Left lung (tissue), 14 donors: Measurements from ENCODE around the gene FHIT. TPM values are rescaled to one million over a fixed set of nuclear protein-coding genes. Genes with fewer than 3 reads are reported as not detected.

ENCODE experiments used
- ATAC-seq: fragments of 200-7000 bp; cut with Tn5 transposase; one replicate; pipeline ENCODE4 v1.9.1; 2020; ENCODE audit warnings: moderate library complexity
- DNase-seq, 4 donors: peaks; one replicate each; pipeline ENCODE4 v3.0.0-alpha.2; 2013 to 2020
- H3K27ac ChIP-seq, 2 donors: fragments of 200-600 bp; sonication (generic) in 1 of 2; one replicate each; pipeline versions ENCODE4 v1.5.0 to v1.8.0; 2020 to 2021
- H3K27me3 ChIP-seq, 2 donors: fragments of 200-600 bp; sonication (generic) in 1 of 2; one replicate each; pipeline versions ENCODE4 v1.5.0 to v1.8.0; 2020 to 2021
- H3K36me3 ChIP-seq, 2 donors: fragments of 200-600 bp; sonication (generic) in 1 of 2; one replicate each; pipeline versions ENCODE4 v1.5.0 to v1.8.0; 2020 to 2021
- H3K4me1 ChIP-seq, 2 donors: fragments of 200-600 bp; one replicate each; pipeline ENCODE4 v1.8.0; 2021
- H3K4me3 ChIP-seq, 2 donors: fragments of 200-600 bp; sonication (generic) in 1 of 2; one replicate each; pipeline versions ENCODE4 v1.5.0 to v1.8.0; 2020 to 2021; ENCODE audit warnings: mild to moderate bottlenecking in 1 of 2
- H3K9me3 ChIP-seq, 2 donors: fragments of 200-600 bp; sonication (generic) in 1 of 2; one replicate each; pipeline versions ENCODE4 v1.5.0 to v1.8.0; 2020 to 2021
- CTCF ChIP-seq, 2 donors: fragments of 200-600 bp; sonication (generic) in 1 of 2; IDR thresholded peaks; one replicate each; pipeline versions ENCODE4 v1.5.0 to v1.8.0; 2021; ENCODE audit warnings: antibody characterized with exemption in 2 of 2
- intact Hi-C, 2 donors: fragments of 100-400 bp; cut with DNase I; formaldehyde crosslinking; loops; one replicate each; pipeline versions ENCODE4 v1.11.2 to v1.14.2; 2022
- long read RNA-seq, 12 donors: library from polyadenylated mRNA in 2 of 12; unstranded in 2 of 12; transcript quantifications; one replicate each; pipeline ENCODE4 v2.0.0 and lab custom pipeline, GENCODE V29; 2019 to 2026
- polyA plus RNA-seq, 6 donors: library from polyadenylated mRNA; unstranded; fragments of 120-200 nt; gene quantifications; one replicate each; pipeline ENCODE4 v1.2.1, GENCODE V29; 2013; ENCODE audit not compliant: insufficient read length in 6 of 6
- total RNA-seq, 2 donors: library from RNA; stranded (reverse); fragmentation: NEBNext Ultra II Directional; extraction: Animal tissue kit (Norgen Biotek cat#: 25700); gene quantifications; one replicate each; pipeline ENCODE4 v1.2.1, GENCODE V29; 2021
- donor health status: DM: no; HTN: yes; CAD: no.
- donor health status: DM: no; HTN: no; CAD: no.

Gene FHIT
- total RNA-seq (10 to 100 TPM; 12.8 to 16.3 TPM), polyA plus RNA-seq (10 to 100 TPM in 2 of 6 donors, 1 to 10 TPM in 4; 8.5 to 10.3 (median 9.1) TPM)
- long read RNA-seq, donor 1 = 0 reads
- long read RNA-seq, donor 2 = 0 reads
- long read RNA-seq, donor 3 = 0 reads
- long read RNA-seq, donor 4, partial matches to known transcripts = 0 of 5 reads
- long read RNA-seq, donor 4, other reads (novel, unspliced or antisense) = 5 of 5 reads
- long read RNA-seq, donor 5 = 0 reads
- long read RNA-seq, donor 6 = 0 reads
- long read RNA-seq, donor 7 = 0 reads
- long read RNA-seq, donor 8 = 0 reads
- long read RNA-seq, donor 9 = 0 reads
- long read RNA-seq, donor 10, partial matches to known transcripts = 1 of 1 reads
- long read RNA-seq, donor 10, other reads (novel, unspliced or antisense) = 0 of 1 reads
- long read RNA-seq, donor 11 = 0 reads
- long read RNA-seq, donor 12 = 0 reads

DNA sequence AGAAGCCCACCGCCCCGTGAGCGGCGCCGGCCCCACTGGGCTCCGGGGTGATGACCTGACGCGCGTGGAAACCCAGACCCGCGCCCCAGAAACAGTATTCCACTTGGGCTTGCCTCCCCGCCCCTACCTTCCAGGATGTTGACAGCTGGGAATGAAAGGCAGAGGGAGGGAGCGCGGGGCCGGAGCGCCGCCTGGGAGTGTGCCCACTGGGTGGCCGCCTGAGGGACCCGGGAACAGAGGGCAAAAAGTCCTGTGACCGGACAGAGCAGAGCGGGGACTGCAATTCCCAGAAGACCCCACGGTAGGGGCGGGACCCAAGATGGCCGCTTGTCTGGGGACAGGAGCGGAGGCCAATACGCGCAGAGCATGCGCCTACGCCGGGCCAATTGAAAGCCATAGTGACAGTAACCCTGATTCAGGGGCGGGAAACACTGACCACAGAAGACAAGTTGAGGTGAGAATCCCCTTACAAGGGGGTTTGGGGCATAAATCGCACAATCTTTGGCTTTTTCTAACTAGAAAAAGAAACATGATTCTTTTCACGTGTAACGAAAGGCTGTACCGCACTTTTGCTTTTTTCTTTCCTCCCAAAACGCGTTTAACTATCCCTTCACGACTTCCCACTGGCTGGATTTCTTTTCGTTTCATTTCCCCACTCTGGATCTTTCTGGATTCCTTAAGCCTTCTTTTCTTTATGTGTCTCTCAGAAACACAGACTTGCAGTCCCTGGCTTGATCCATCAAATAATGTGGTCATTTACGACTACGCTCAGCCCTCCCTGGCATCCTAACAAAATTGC lies at the start of gene FHIT:
Gene FHIT, minus strand, starts transcription at position 279 of the 799 bp plus-strand sequence.
- Histone ChIP-seq H3K4me3 (peak within 1 kb of the TSS; percentile 70 to 81), H3K27me3 (no peaks in the 10 kb centered on the region), H3K4me1 (peaks cover 0 to 14% of the 10 kb centered on the region in 2 donors), H3K9me3 (no peaks in the 10 kb centered on the region), H3K36me3 (no peaks in the 10 kb centered on the region), H3K27ac (peak within 1 kb of the TSS; percentile 73 to 77)
- peak; percentile 93 to 97 (median 96) for DNase-seq
- intact Hi-C loops = no loop called here
- ATAC-seq = peak; percentile 97
- no peak for TF ChIP-seq CTCF (IDR thresholded peaks at IDR 0.05)

DNA sequence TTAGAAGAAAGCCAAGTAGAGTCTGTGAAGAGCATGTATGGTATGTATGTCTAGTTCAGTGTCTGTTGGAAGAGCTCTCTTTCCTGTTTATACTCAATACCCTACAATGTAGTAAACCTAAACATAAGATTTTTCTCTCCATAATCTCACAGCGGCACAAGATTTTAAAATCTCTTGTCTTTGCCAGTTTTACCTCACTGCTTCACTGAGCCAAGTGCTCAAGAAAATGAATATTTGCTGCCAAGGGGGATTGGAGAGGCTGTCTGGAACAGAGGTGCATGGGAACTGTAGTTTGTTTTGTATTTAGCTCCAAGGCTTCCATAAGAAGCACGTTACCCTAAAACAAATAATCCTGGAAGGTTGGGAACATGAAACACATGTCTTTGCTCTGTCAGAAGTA lies 49.5 kb upstream of the FHIT start:
- Histone ChIP-seq H3K27ac (no peak overlapping the region), H3K9me3 (no peaks in the 10 kb centered on the region), H3K36me3 (no peaks in the 10 kb centered on the region), H3K27me3 (no peaks in the 10 kb centered on the region), H3K4me1 (no peaks in the 10 kb centered on the region), H3K4me3 (no peak overlapping the region)
- TF ChIP-seq CTCF (IDR thresholded peaks at IDR 0.05) = no peak
- no peak for ATAC-seq
- intact Hi-C loops = no loop called here
- no peak for DNase-seq

DNA sequence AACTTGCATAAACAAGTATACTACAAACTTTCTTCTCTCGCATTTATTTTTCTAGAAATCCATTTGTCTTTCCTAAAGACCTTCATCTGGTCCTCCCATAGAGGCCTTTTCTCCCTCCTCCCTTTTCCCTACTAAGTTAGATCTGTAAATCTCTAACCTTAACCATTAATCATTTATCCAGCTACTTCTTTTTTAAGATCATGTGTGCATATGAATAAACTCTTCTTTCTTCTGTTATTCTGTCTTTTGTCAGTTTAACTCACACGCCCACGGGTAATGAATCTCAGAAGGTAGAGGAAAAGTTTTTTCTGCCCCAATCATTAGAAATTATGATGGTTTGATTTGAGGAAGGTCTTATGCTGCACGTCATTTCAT lies 48.7 kb upstream of the FHIT start:
- ATAC-seq (no peak), DNase-seq (no peak)
- no peaks in the 10 kb centered on the region for H3K27me3 ChIP-seq
- intact Hi-C loops = no loop called here
- no peak for TF ChIP-seq CTCF (IDR thresholded peaks at IDR 0.05)
- no peak overlapping the region for H3K27ac ChIP-seq
- H3K4me3 ChIP-seq = no peak overlapping the region
- no peaks in the 10 kb centered on the region for H3K36me3 ChIP-seq
- no peaks in the 10 kb centered on the region for H3K4me1 ChIP-seq
- no peaks in the 10 kb centered on the region for H3K9me3 ChIP-seq

GRCh38 chr3:61299343-61300005 lies 48.2 kb upstream of the FHIT start:
- Histone ChIP-seq H3K9me3 (no peaks in the 10 kb centered on the region), H3K27ac (no peak overlapping the region), H3K36me3 (no peaks in the 10 kb centered on the region), H3K27me3 (no peaks in the 10 kb centered on the region), H3K4me1 (no peaks in the 10 kb centered on the region), H3K4me3 (no peak overlapping the region)
- intact Hi-C loops = no loop called here
- ATAC-seq (no peak), DNase-seq (no peak)
- TF ChIP-seq CTCF (IDR thresholded peaks at IDR 0.05) = no peak

- no peaks in the 10 kb centered on the region for H3K4me1 ChIP-seq
- TF ChIP-seq CTCF (IDR thresholded peaks at IDR 0.05) = no peak
- no peak overlapping the region for H3K4me3 ChIP-seq
- H3K27me3 ChIP-seq = no peaks in the 10 kb centered on the region
- ATAC-seq (no peak), DNase-seq (peak in 2 of 4 donors; percentile 67 to 74)
- no peak overlapping the region for H3K27ac ChIP-seq
- intact Hi-C loops = no loop called here
- H3K9me3 ChIP-seq = no peaks in the 10 kb centered on the region
- no peaks in the 10 kb centered on the region for H3K36me3 ChIP-seq
These were observed 46.6 kb upstream of the FHIT start for GRCh38 chr3:61297821-61298220.
